ENCODE data around the gene ENPP6.

DNA sequence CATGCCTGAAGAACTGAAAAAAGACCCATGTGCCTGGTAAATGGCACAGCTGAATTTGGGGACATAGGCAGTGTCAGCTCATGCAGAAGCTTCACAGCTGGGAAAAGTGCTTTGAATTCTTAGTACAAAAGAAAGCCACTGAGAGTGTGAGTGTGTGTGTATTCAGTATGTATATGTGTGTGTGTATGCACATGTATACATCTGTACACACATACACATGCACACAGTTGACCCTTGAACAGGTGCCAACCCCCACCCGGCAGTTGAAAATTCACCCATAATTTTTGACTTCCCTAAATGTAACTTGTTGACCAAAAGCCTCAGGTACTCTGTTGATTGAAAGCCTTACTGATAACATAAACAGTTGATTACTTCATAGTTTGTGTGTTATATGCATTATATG is 49.5 kb upstream of the ENPP6 start:
- TF ChIP-seq, protein P1, sequence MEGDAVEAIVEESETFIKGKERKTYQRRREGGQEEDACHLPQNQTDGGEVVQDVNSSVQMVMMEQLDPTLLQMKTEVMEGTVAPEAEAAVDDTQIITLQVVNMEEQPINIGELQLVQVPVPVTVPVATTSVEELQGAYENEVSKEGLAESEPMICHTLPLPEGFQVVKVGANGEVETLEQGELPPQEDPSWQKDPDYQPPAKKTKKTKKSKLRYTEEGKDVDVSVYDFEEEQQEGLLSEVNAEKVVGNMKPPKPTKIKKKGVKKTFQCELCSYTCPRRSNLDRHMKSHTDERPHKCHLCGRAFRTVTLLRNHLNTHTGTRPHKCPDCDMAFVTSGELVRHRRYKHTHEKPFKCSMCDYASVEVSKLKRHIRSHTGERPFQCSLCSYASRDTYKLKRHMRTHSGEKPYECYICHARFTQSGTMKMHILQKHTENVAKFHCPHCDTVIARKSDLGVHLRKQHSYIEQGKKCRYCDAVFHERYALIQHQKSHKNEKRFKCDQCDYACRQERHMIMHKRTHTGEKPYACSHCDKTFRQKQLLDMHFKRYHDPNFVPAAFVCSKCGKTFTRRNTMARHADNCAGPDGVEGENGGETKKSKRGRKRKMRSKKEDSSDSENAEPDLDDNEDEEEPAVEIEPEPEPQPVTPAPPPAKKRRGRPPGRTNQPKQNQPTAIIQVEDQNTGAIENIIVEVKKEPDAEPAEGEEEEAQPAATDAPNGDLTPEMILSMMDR (IDR thresholded peaks at IDR 0.05; ENCODE audit: low read depth, low read length, missing input control) = no peak
- TF ChIP-seq RAD21 (IDR thresholded peaks at IDR 0.05) = no peak
- no peak for TF ChIP-seq JUND (IDR thresholded peaks at IDR 0.05)
- TF ChIP-seq, protein P2, sequence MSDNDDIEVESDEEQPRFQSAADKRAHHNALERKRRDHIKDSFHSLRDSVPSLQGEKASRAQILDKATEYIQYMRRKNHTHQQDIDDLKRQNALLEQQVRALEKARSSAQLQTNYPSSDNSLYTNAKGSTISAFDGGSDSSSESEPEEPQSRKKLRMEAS (IDR thresholded peaks at IDR 0.05) = no peak
- no peak for TF ChIP-seq SP1 (IDR thresholded peaks at IDR 0.05)
- no peak for TF ChIP-seq HNF4G (IDR thresholded peaks at IDR 0.05)
- TF ChIP-seq, protein P3, sequence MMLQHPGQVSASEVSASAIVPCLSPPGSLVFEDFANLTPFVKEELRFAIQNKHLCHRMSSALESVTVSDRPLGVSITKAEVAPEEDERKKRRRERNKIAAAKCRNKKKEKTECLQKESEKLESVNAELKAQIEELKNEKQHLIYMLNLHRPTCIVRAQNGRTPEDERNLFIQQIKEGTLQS (IDR thresholded peaks at IDR 0.05) = no peak
- TF ChIP-seq RXRA (IDR thresholded peaks at IDR 0.05) = no peak
